HK-2 (cell line): ENCODE results near the gene BARX1.
"Not testable (repeated sequence)": the region's sequence is repeated elsewhere in the genome, so short reads cannot be mapped to it uniquely, and the experiment has no call there.

Source experiments
- DNase-seq: peaks from one replicate; pipeline ENCODE4 v3.0.0-alpha.2; 2018; ENCODE audit not compliant: unreplicated experiment

The BARX1 gene

GRCh38 chr9:93965830-93966577 lies 10.8 kb upstream of the BARX1 start:
- no peak for DNase-seq

- no peak for DNase-seq
Measured at GRCh38 chr9:93964685-93965084, 9.5 kb upstream of the BARX1 start.

- DNase-seq: no peak
Measured at GRCh38 chr9:93963969-93964368, 8.8 kb upstream of the BARX1 start.

GRCh38 chr9:93963489-93963888 lies 8.3 kb upstream of the BARX1 start:
- DNase-seq: not testable (repeated sequence)

GRCh38 chr9:93962561-93963440 lies 7.6 kb upstream of the BARX1 start:
- peak; percentile 73 for DNase-seq

- no peak for DNase-seq
Measured at GRCh38 chr9:93962017-93962416, 6.9 kb upstream of the BARX1 start.

GRCh38 chr9:93960971-93961841 lies 6.1 kb upstream of the BARX1 start:
- DNase-seq: no peak

GRCh38 chr9:93960221-93960970 lies 5.2 kb upstream of the BARX1 start:
- DNase-seq: no peak

- DNase-seq: no peak
Measured at GRCh38 chr9:93959739-93960154, 4.6 kb upstream of the BARX1 start.

GRCh38 chr9:93958819-93959682 lies 3.9 kb upstream of the BARX1 start:
- no peak for DNase-seq

GRCh38 chr9:93958121-93958818 lies 3.1 kb upstream of the BARX1 start:
- no peak for DNase-seq

- DNase-seq: no peak
Measured at GRCh38 chr9:93955981-93956784, 1.0 kb upstream of the BARX1 start.

- DNase-seq: no peak
Measured at GRCh38 chr9:93954434-93955061, 607 bp downstream of the BARX1 start.

- no peak for DNase-seq
Measured at GRCh38 chr9:93953496-93954433, 1.4 kb downstream of the BARX1 start.

- DNase-seq: no peak
Measured at GRCh38 chr9:93952784-93953495, 2.2 kb downstream of the BARX1 start.

GRCh38 chr9:93952119-93952783 lies 2.9 kb downstream of the BARX1 start:
- no peak for DNase-seq
